ENCODE results near the gene FAM107B.

DNA sequence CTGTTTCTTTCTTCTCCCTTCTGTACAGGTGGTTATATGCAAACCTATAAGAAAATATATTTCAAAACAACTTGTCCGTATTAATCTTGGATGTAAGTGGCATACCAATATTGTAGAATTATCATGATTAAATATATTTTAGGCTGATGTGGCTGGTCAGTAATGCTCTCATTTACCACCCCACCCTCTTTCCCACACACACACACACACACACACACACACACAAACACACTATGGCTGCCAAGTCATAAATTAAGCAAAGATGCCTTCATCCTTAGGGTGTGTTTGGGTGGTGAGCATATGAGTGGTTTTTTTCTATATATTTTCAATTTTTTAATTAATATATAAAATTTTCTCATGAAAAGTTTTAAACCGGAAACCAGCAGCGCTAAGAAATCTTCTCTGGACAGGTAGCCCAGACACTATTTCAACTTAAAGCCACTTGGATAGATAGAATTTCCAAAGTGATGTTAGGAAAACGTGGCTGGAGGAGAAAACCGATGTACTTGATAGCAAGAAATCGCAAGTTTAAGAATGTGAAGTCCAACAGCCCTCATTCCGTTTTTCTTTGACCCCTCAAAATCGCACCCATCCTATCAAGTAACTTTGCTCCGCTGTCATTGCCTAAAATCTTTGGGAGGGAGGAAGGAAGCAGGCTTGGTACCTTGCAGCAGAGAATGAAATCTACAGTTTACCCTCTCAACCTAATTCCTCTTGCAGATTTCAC lies 171.7 kb downstream of the FAM107B start:
- TF ChIP-seq GATA2 (IDR thresholded peaks at IDR 0.05; ENCODE audit: low read depth, low read length) (no peak), GATA3 (IDR thresholded peaks at IDR 0.05; ENCODE audit: low read depth, low read length) (no peak)
